ENCODE data around the gene INPP4A. TPM values are rescaled to one million over a fixed set of nuclear protein-coding genes. Genes with fewer than 3 reads are reported as not detected.

The INPP4A gene
- total and polyA plus RNA-seq, 2 donors: 17.9 to 24.9 TPM

DNA sequence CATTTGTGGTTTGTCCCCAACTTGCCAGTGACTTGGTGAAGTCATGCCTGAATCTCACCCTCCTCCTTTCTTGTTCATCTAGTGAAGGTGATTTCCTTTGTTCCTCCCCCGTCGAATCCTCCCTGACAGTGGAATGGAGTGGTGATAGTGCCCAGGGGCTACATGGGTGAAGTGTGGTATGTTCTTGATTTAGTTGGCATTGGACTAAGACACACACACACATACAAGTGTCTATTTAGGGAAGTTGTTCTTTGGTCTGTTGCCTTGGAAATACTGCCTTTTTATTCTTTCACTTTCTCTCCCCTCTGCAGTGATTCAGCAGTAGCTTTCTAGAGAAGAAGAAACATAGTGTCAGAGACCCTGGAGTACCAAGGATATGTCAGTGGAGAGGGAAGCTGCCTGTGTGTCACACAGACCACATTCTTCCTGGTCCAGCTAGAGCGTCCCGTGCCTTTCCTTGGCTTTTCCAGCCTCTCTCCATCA is 10.9 kb downstream of the INPP4A start:
- DNase-seq (ENCODE audit: low read depth in 6 of 9, low spot score in 9 of 9): peak in 1 of 9 donors; percentile 59
- H3K4me1 ChIP-seq (ENCODE audit: control insufficient read depth in 2 of 2, insufficient read depth in 2 of 2, low read length in 2 of 2): peaks cover 62 to 86% of the 10 kb centered on the region in 2 donors
- WGBS: 16% methylated on average over 4 of the region's 4 CpGs

GRCh38 chr2:98457045-98457696 is 12.5 kb downstream of the INPP4A start:
- Histone ChIP-seq H3K9me3 (ENCODE audit: control insufficient read depth in 2 of 2, insufficient read depth in 1 of 2, low read length in 1 of 2) (no peaks in the 10 kb centered on the region), H3K27me3 (ENCODE audit: control insufficient read depth in 2 of 2, insufficient read depth in 1 of 2, low read length in 1 of 2) (no peaks in the 10 kb centered on the region), H3K4me1 (ENCODE audit: control insufficient read depth in 2 of 2, insufficient read depth in 2 of 2, low read length in 2 of 2) (peaks cover 69 to 87% of the 10 kb centered on the region in 2 donors), H3K27ac (ENCODE audit: low read depth in 1 of 2, low read length in 1 of 2) (no peak overlapping the region), H3K4me3 (ENCODE audit: low read length in 2 of 2) (no peak overlapping the region), H3K36me3 (ENCODE audit: control insufficient read depth in 2 of 2, insufficient read depth in 2 of 2, low read length in 1 of 2) (peaks cover 16% of the 10 kb centered on the region in 2 donors)
- WGBS: 97% methylated on average over 4 of the region's 4 CpGs
- no peak for DNase-seq (ENCODE audit: low read depth in 6 of 9, low spot score in 9 of 9)

More for the DNA sequence above, 10.9 kb downstream of the INPP4A start:
- H3K4me3 ChIP-seq (ENCODE audit: low read length in 2 of 2): no peak overlapping the region
- peak overlapping the region; percentile 68 to 78 for H3K27ac ChIP-seq (ENCODE audit: low read depth in 1 of 2, low read length in 1 of 2)
- H3K9me3 ChIP-seq (ENCODE audit: control insufficient read depth in 2 of 2, insufficient read depth in 1 of 2, low read length in 1 of 2): no peaks in the 10 kb centered on the region
- H3K36me3 ChIP-seq (ENCODE audit: control insufficient read depth in 2 of 2, insufficient read depth in 2 of 2, low read length in 1 of 2): peaks cover 14 to 19% of the 10 kb centered on the region in 2 donors
- H3K27me3 ChIP-seq (ENCODE audit: control insufficient read depth in 2 of 2, insufficient read depth in 1 of 2, low read length in 1 of 2): no peaks in the 10 kb centered on the region

- Histone ChIP-seq H3K27me3 (ENCODE audit: control insufficient read depth in 2 of 2, insufficient read depth in 1 of 2, low read length in 1 of 2) (no peaks in the 10 kb centered on the region), H3K4me1 (ENCODE audit: control insufficient read depth in 2 of 2, insufficient read depth in 2 of 2, low read length in 2 of 2) (peaks cover 67 to 88% of the 10 kb centered on the region in 2 donors), H3K9me3 (ENCODE audit: control insufficient read depth in 2 of 2, insufficient read depth in 1 of 2, low read length in 1 of 2) (no peaks in the 10 kb centered on the region), H3K4me3 (ENCODE audit: low read length in 2 of 2) (no peak overlapping the region), H3K27ac (ENCODE audit: low read depth in 1 of 2, low read length in 1 of 2) (no peak overlapping the region), H3K36me3 (ENCODE audit: control insufficient read depth in 2 of 2, insufficient read depth in 2 of 2, low read length in 1 of 2) (peaks cover 16% of the 10 kb centered on the region in 2 donors)
- no peak for DNase-seq (ENCODE audit: low read depth in 6 of 9, low spot score in 9 of 9)
- WGBS: 68% methylated on average over 4 of the region's 4 CpGs
These were observed 13.5 kb downstream of the INPP4A start for GRCh38 chr2:98458207-98458606.

- peaks cover 16% of the 10 kb centered on the region in 2 donors for H3K36me3 ChIP-seq (ENCODE audit: control insufficient read depth in 2 of 2, insufficient read depth in 2 of 2, low read length in 1 of 2)
- peak overlapping the region in 1 of 2 donors; percentile 85 for H3K27ac ChIP-seq (ENCODE audit: low read depth in 1 of 2, low read length in 1 of 2)
- no peak for DNase-seq (ENCODE audit: low read depth in 6 of 9, low spot score in 9 of 9)
- H3K27me3 ChIP-seq (ENCODE audit: control insufficient read depth in 2 of 2, insufficient read depth in 1 of 2, low read length in 1 of 2): no peaks in the 10 kb centered on the region
- H3K4me3 ChIP-seq (ENCODE audit: low read length in 2 of 2): no peak overlapping the region
- H3K4me1 ChIP-seq (ENCODE audit: control insufficient read depth in 2 of 2, insufficient read depth in 2 of 2, low read length in 2 of 2): peaks cover 73 to 88% of the 10 kb centered on the region in 2 donors
- H3K9me3 ChIP-seq (ENCODE audit: control insufficient read depth in 2 of 2, insufficient read depth in 1 of 2, low read length in 1 of 2): no peaks in the 10 kb centered on the region
- 95% methylated on average over 14 of the region's 14 CpGs for WGBS
These were observed 14.2 kb downstream of the INPP4A start for GRCh38 chr2:98458667-98459380.

DNA sequence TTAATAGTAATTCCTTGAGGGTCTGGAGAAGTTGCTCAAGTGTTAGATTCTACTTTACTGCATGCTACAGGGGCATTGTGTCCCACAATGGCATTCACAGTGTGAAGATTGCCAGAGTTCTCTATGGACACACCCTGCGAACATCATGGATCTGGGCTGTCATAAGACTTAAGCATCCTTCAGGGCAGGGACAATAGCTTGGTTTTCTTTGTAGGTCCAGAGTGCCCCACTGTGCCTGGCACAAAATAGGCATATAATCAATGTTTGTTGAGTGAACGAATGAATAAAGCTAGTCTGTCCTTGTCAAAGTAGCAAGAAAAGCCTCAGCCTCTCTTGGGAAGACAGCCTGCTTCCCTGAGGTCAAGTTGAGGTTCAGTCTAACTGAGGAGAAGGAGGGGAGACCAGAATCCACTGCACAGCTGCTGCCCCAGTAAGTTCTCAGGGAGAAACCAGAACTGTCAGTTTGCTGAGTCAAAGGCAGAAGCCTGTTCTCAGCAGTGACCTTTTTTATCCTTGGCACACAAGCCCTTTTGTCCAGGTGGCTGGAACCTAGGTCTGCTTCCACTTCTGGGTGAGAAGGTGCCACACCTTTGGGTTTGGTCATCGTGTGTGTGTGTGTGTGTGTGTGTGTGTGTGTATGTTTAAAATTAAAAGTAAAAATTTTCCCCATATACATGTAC is 15.0 kb downstream of the INPP4A start:
- Histone ChIP-seq H3K27ac (ENCODE audit: low read depth in 1 of 2, low read length in 1 of 2) (peak overlapping the region; percentile 55 to 85), H3K27me3 (ENCODE audit: control insufficient read depth in 2 of 2, insufficient read depth in 1 of 2, low read length in 1 of 2) (no peaks in the 10 kb centered on the region), H3K4me1 (ENCODE audit: control insufficient read depth in 2 of 2, insufficient read depth in 2 of 2, low read length in 2 of 2) (peaks cover 69 to 88% of the 10 kb centered on the region in 2 donors), H3K36me3 (ENCODE audit: control insufficient read depth in 2 of 2, insufficient read depth in 2 of 2, low read length in 1 of 2) (peaks cover 16% of the 10 kb centered on the region in 2 donors), H3K9me3 (ENCODE audit: control insufficient read depth in 2 of 2, insufficient read depth in 1 of 2, low read length in 1 of 2) (no peaks in the 10 kb centered on the region), H3K4me3 (ENCODE audit: low read length in 2 of 2) (no peak overlapping the region)
- 51% methylated on average over 3 of the region's 3 CpGs for WGBS
- DNase-seq (ENCODE audit: low read depth in 6 of 9, low spot score in 9 of 9): peak in 1 of 9 donors; percentile 58

GRCh38 chr2:98460573-98461497 is 16.2 kb downstream of the INPP4A start:
- H3K27me3 ChIP-seq (ENCODE audit: control insufficient read depth in 2 of 2, insufficient read depth in 1 of 2, low read length in 1 of 2): no peaks in the 10 kb centered on the region
- no peak overlapping the region for H3K4me3 ChIP-seq (ENCODE audit: low read length in 2 of 2)
- peaks cover 14 to 16% of the 10 kb centered on the region in 2 donors for H3K36me3 ChIP-seq (ENCODE audit: control insufficient read depth in 2 of 2, insufficient read depth in 2 of 2, low read length in 1 of 2)
- H3K4me1 ChIP-seq (ENCODE audit: control insufficient read depth in 2 of 2, insufficient read depth in 2 of 2, low read length in 2 of 2): peaks cover 70 to 89% of the 10 kb centered on the region in 2 donors
- H3K27ac ChIP-seq (ENCODE audit: low read depth in 1 of 2, low read length in 1 of 2): peak overlapping the region; percentile 85
- no peaks in the 10 kb centered on the region for H3K9me3 ChIP-seq (ENCODE audit: control insufficient read depth in 2 of 2, insufficient read depth in 1 of 2, low read length in 1 of 2)
- peak in 1 of 9 donors; percentile 78 for DNase-seq (ENCODE audit: low read depth in 6 of 9, low spot score in 9 of 9)
- WGBS: 68% methylated on average over 14 of the region's 14 CpGs

- H3K27me3 ChIP-seq (ENCODE audit: control insufficient read depth in 2 of 2, insufficient read depth in 1 of 2, low read length in 1 of 2): no peaks in the 10 kb centered on the region
- 85% methylated on average over 6 of the region's 6 CpGs for WGBS
- peaks cover 76 to 94% of the 10 kb centered on the region in 2 donors for H3K4me1 ChIP-seq (ENCODE audit: control insufficient read depth in 2 of 2, insufficient read depth in 2 of 2, low read length in 2 of 2)
- no peak for DNase-seq (ENCODE audit: low read depth in 6 of 9, low spot score in 9 of 9)
- H3K9me3 ChIP-seq (ENCODE audit: control insufficient read depth in 2 of 2, insufficient read depth in 1 of 2, low read length in 1 of 2): no peaks in the 10 kb centered on the region
- peaks cover 6 to 11% of the 10 kb centered on the region in 2 donors for H3K36me3 ChIP-seq (ENCODE audit: control insufficient read depth in 2 of 2, insufficient read depth in 2 of 2, low read length in 1 of 2)
- no peak overlapping the region for H3K4me3 ChIP-seq (ENCODE audit: low read length in 2 of 2)
- peak overlapping the region; percentile 85 to 86 for H3K27ac ChIP-seq (ENCODE audit: low read depth in 1 of 2, low read length in 1 of 2)
These were observed 16.9 kb downstream of the INPP4A start for GRCh38 chr2:98461498-98462049.

DNA sequence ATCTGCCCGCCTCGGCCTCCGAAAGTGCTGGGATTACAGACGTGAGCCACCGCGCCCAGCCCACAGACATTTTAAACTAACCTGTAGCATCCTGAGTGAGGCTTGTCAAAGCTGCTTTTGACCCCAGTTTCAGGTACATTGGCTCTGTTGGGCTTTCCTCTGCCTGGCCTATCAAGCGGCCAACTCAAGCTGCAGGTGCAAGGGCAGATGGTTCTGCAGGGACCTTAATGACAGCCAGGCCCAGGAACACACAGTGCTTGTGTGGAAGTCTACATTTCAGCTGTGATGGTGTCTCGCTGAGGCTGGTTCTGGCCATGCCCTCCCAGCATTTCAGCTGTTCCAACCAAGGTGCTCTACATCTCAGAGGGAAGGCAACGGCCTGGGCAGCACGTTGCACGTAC is 18.4 kb downstream of the INPP4A start:
- H3K4me1 ChIP-seq (ENCODE audit: control insufficient read depth in 2 of 2, insufficient read depth in 2 of 2, low read length in 2 of 2): peaks cover 80 to 93% of the 10 kb centered on the region in 2 donors
- no peak for DNase-seq (ENCODE audit: low read depth in 6 of 9, low spot score in 9 of 9)
- H3K27ac ChIP-seq (ENCODE audit: low read depth in 1 of 2, low read length in 1 of 2): peak overlapping the region; percentile 90 to 92
- no peak overlapping the region for H3K4me3 ChIP-seq (ENCODE audit: low read length in 2 of 2)
- peaks cover 0 to 10% of the 10 kb centered on the region in 2 donors for H3K36me3 ChIP-seq (ENCODE audit: control insufficient read depth in 2 of 2, insufficient read depth in 2 of 2, low read length in 1 of 2)
- H3K27me3 ChIP-seq (ENCODE audit: control insufficient read depth in 2 of 2, insufficient read depth in 1 of 2, low read length in 1 of 2): no peaks in the 10 kb centered on the region
- WGBS: 88% methylated on average over 11 of the region's 11 CpGs
- no peaks in the 10 kb centered on the region for H3K9me3 ChIP-seq (ENCODE audit: control insufficient read depth in 2 of 2, insufficient read depth in 1 of 2, low read length in 1 of 2)
